Measurements from ENCODE around the gene TMEM106A.
A peak's percentile ranks its signal among the peaks of the same experiment; 100 is the strongest.
"Not testable (repeated sequence)": the region's sequence is repeated elsewhere in the genome, so short reads cannot be mapped to it uniquely, and the experiment has no call there.

Gene TMEM106A

DNA sequence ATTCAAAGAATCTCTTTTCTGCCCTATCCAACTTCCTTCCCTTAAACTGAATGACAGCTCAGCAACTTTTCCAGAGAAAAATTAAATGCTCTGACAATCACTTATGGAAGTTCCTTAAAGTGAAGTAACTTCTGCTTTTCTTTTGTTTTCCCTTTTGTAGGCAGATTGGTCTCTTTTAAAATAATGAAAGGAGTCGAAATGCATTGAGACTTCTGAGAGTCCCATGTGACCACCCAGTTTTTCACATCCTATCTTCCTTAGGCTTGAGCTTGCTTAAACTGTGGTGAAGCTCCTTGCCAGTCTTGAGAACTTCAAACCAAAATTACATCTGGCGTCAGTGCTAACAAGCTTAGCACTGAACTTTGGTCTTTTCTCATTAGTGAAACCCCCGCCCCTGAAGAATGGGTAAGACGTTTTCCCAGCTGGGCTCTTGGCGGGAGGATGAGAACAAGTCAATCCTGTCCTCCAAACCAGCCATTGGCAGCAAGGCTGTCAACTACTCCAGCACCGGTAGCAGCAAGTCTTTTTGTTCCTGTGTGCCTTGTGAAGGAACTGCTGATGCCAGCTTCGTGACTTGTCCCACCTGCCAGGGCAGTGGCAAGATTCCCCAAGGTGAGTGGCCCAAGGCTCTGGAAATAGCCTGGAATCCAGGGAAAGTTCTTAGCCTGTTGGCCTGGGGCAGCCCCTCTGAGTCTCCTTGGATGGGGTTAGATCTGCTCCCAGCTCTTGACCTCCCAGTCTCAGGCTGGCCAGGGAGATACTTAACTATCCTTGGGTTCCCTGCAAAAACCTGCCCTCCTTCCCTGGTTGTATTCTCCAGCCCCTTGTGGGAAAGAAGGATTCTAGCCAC is 1.2 kb downstream of the TMEM106A start:
- in situ Hi-C loops (cut with MboI; ENCODE audit: low pct_unique_long_range_greater_than_20kb, low sequenced_read_pairs) = loop anchor here (25.0 kb wide), 1 partner anchor 99 kb away; no protein-coding TSS in a partner anchor
- peak; percentile 70 for DNase-seq

DNA sequence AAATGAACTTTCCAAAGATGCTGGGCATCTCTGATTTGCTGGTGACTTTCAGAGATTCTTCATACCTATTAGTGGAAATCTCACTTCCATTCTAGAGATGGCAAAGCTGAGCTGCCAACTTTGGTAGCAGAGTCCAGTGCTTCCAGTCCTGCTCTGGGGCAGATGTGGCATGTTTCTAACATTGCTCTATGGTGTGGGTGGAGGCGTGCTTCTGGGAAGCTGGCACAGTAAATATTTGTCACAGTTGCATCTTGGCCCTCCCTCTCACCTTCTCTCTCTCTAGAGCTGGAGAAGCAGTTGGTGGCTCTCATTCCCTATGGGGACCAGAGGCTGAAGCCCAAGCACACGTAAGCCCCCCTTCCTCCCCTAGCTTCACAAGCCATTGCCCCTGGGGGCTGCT is 1.9 kb downstream of the TMEM106A start:
- in situ Hi-C loops (cut with MboI; ENCODE audit: low pct_unique_long_range_greater_than_20kb, low sequenced_read_pairs) = loop anchor here (25.0 kb wide), 1 partner anchor 99 kb away; no protein-coding TSS in a partner anchor
- no peak for DNase-seq

DNA sequence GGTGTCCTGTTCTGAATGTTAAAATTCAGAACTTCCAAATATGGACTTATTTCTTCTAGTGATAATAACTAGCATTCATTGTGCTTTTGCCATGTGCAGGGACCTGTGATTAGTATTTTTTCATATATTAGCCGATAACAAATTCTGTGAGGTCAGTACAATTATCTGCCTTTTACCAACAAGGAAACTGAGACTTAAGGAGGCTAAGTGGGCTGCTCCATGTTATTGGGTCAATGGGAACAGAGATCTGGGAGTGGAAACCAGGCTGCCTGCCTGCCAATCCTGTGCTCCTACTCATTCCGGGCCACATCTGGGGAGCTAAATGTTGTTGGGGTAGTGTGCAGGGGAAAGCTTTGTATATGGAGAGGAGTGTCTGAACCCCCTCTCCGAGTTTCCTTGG is 3.7 kb downstream of the TMEM106A start:
- DNase-seq = no peak
- in situ Hi-C loops (cut with MboI; ENCODE audit: low pct_unique_long_range_greater_than_20kb, low sequenced_read_pairs) = loop anchor here (25.0 kb wide), 1 partner anchor 97 kb away; no protein-coding TSS in a partner anchor

DNA sequence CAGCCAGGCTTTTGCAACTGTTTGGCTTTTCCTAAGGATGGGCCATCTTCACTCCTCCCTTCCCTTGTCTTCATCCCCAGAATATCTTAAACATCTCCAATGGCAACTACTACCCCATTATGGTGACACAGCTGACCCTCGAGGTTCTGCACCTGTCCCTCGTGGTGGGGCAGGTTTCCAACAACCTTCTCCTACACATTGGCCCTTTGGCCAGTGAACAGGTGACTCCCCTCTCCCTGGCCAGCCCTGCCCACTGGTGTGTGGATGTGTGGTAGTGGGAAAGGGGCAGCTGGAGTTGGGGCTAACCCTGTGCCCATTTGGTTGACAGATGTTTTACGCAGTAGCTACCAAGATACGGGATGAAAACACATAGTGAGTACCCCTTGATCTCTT is 4.7 kb downstream of the TMEM106A start:
- DNase-seq = no peak
- in situ Hi-C loops (cut with MboI; ENCODE audit: low pct_unique_long_range_greater_than_20kb, low sequenced_read_pairs) = loop anchor here (25.0 kb wide), 1 partner anchor 96 kb away; no protein-coding TSS in a partner anchor

DNA sequence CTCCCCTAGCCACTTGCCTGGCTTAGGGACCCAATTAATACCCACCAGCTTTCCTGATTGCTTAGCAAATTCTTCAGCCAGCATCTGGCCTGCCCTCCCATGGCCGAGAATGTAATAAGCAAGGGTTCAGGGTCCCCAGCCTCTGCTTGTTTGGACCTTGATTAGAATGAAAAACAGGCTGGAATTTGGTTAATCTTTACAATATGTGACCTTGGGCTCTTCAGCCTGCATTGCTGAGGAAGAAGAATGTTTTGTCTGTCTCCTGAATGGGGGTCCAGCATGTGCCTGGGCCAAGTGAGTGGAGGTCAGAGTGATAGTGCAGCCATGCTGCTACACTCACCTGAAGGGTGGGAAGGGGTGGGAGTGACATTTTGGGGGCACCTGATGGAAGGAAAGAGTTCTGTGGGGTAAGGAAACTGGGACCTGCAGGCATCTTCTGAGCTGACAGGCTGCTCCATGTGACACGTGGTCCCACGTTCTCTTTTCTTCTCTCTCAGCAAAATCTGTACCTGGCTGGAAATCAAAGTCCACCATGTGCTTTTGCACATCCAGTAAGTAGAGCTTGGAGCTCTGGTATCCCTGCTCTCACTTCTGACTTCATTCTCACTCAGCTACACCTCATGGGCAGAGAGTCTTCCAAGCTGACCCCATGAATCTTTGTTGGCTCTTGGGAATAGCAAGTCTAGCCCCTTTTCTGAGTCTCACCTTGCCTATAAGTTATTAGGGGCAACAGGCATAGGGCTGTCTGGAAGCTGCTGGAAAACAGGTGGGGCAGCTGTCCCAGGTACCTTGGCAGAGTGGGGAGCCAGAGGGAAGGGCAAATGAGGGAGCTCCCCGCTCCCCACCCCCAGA is 5.3 kb downstream of the TMEM106A start:
- in situ Hi-C loops (cut with MboI; ENCODE audit: low pct_unique_long_range_greater_than_20kb, low sequenced_read_pairs) = loop anchor here (25.0 kb wide), 1 partner anchor 95 kb away; no protein-coding TSS in a partner anchor
- DNase-seq = no peak

DNA sequence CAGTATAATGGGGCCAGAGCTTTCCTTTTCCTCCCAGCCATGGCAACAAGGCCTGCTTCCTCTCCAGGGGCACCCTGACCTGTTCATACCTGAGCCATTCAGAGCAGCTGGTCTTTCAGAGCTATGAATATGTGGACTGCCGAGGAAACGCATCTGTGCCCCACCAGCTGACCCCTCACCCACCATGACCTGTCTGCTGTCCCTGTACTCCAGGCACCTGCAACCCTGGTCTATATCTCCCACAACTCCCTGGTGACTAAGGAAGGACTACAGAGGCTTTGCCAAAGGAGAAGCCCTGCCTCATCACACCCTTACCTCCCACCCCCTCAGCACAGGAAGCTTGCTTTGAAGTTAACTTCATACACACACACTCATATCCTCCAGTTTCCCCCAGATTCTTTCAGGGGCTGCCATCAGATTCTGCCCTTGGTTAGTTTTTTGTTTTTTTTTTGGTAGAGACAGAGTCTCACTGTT is 6.0 kb downstream of the TMEM106A start:
- in situ Hi-C loops (cut with MboI; ENCODE audit: low pct_unique_long_range_greater_than_20kb, low sequenced_read_pairs) = loop anchor here (25.0 kb wide), 1 partner anchor 95 kb away; no protein-coding TSS in a partner anchor
- DNase-seq = no peak

DNA sequence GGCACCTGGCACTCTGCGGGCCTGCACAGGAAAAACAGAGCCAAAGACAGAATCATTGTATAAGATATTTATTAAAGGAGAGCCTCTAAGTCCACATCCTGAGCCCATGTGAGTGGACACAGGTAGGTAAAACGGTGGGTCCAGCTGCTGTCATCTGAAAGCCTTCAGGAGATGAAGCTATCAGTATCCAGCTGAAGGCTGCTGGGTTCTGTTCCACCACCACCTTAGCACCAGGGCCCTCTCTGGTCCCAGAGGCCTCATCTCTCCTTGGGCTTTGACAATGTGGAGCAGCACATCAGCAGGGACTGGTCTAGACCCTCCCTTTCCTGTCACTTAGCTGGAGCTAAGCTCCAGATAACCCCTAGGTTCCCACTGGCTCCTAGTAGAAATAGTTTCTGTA is 7.3 kb downstream of the TMEM106A start:
- DNase-seq = no peak
- in situ Hi-C loops (cut with MboI; ENCODE audit: low pct_unique_long_range_greater_than_20kb, low sequenced_read_pairs) = loop anchor here (25.0 kb wide), 1 partner anchor 93 kb away; no protein-coding TSS in a partner anchor

DNA sequence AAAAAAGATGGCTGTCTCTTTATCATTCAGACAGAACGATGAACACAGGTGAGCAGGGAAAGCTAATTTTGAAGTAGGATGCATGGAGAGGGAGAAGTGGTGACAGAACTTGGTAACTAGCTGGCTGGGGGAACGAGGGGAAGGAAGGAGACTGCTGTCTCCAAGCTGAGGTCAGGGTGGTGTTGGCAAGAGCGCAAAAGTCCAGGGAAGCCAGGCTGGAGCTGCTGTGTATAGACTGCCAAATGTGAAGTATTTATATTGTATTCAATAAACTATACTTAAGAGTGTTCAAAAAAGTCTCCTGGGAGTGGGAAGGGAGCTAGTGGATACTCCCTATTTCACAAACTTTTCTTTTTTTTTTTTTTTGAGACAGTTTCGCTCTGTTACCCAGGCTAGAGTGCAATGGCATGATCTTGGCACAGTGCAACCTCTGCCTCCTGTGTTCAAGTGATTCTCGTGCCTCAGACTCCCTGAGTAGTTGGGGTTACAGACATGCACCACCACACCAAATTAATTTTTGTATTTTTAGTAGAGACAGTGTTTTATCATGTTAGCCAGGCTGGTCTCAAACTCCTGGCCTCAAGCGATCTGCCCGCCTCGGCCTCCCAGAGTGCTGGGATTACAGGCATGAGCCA is 8.2 kb downstream of the TMEM106A start:
- in situ Hi-C loops (cut with MboI; ENCODE audit: low pct_unique_long_range_greater_than_20kb, low sequenced_read_pairs) = loop anchor here (25.0 kb wide), 1 partner anchor 92 kb away; no protein-coding TSS in a partner anchor
- no peak for DNase-seq

DNA sequence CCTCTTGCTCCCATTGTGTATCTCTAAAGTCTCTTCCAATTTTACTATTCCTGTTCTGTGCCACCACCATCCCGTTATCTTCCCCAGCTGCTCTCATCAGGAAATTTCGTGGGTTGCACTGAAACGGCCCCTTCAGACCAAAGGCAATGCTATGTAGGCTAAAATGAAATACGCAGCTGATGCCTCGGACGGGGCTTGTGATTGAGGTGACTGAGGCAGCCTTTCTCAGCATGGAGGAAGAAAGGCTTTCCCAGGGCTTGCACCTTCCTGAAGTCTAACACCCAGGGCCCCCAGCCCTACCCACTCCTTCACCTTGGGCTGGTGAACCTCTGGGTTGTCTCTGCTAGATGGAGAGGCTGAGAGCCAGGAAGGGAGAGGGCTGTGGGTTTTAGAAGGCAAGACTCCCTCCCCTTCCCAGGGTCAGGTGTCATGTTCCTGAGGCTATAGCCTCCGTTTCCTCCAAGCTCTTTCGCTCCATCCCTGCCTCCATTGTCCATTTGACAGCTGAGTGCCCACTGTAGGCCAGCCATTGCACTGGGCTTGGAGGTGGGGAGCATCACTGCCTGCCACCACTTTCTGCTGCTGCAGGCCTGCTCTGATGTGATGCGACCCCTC is 8.9 kb downstream of the TMEM106A start:
- in situ Hi-C loops (cut with MboI; ENCODE audit: low pct_unique_long_range_greater_than_20kb, low sequenced_read_pairs) = loop anchor here (25.0 kb wide), 1 partner anchor 92 kb away; no protein-coding TSS in a partner anchor
- DNase-seq = no peak

DNA sequence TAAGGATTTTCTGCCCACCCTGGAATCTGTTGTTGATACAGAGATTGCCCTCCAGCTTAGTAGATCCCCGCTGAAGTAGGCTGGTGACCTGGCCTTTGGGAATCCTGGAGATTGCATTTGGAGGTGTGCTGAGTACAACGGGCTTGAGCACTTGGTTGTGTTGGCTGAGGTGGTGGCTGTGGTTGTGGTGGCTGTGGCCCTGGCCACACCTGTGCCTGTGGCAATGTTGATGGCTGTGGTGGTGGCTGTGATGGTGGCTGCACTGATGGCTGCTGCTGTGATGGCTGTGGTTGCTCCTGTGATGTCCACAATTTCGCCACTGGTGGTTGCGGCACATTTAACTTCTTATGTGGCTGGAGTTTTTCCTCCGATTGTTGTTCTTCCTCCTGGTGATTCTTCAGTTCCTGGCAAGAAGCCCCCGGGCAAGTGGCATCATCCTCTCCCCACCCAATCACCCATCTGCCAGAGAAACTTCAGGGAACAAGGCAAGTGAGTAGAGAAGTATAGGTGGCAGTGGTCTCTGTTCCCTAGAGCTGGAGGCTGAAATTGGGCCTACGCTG is 12.6 kb downstream of the TMEM106A start:
- no peak for DNase-seq
- in situ Hi-C loops (cut with MboI; ENCODE audit: low pct_unique_long_range_greater_than_20kb, low sequenced_read_pairs) = loop anchor here (25.0 kb wide), 1 partner anchor 88 kb away; no protein-coding TSS in a partner anchor

DNA sequence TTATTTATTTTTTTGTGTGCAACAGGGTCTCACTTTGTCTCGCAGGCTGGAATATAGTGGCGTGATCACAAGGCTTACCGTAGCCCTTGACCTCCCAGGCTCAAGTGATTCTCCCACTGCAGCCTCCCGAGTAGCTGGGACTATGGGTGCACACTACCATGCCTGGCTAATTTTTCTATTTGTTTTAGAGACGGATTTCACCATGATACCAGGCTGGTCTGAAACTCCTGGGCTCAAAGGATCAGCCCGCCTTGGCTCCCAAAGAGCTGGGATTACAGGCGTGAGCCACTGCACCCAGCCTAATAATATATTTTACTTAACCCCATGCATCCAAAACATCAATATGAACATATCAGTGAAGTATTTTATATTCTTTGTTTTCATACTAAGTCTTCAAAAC is 14.7 kb downstream of the TMEM106A start:
- DNase-seq = no peak
- in situ Hi-C loops (cut with MboI; ENCODE audit: low pct_unique_long_range_greater_than_20kb, low sequenced_read_pairs) = no loop called here

DNA sequence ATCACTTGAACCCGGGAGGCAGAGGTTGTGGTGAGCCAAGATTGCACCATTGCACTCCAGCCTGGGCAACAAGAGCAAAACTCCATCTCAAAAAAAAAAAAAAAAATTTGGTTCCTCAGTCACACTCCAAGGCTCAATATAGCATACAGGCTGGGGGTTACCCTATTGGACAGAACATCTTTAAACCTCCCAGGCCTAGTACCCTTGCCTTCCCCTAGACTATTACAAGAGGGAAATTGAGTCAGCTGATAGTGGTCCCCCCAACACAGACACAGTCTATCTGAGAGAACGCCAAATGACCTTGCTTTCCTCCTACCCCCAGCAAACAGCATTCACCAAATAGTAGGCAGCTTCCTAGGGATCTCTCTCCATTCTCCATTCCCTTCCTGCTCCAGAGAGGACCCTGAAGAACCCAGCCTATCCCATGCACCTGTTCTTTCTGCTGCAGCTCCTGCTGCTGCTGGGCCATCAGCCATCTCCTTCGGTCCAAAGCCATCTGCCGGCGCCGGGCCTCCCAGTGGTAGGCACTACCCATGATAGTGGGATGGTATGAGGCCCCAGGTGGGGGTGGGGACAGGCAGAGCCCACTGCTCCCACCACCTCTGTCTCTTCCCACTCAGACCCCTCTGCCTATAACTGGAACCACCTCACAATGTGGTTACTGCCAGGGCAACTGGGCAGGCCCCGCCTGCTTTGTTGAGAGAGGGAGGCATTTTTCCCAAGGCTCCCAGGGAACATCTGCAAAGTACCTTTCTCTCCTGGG is 16.5 kb downstream of the TMEM106A start, which contains the start of gene CCDC200:
CCDC200 (minus strand) TSS at position 604 of the 763 bp plus-strand sequence; CDS start at position 535, 69 bp downstream.
- in situ Hi-C loops (cut with MboI; ENCODE audit: low pct_unique_long_range_greater_than_20kb, low sequenced_read_pairs); DNase-seq: not testable (repeated sequence)

DNA sequence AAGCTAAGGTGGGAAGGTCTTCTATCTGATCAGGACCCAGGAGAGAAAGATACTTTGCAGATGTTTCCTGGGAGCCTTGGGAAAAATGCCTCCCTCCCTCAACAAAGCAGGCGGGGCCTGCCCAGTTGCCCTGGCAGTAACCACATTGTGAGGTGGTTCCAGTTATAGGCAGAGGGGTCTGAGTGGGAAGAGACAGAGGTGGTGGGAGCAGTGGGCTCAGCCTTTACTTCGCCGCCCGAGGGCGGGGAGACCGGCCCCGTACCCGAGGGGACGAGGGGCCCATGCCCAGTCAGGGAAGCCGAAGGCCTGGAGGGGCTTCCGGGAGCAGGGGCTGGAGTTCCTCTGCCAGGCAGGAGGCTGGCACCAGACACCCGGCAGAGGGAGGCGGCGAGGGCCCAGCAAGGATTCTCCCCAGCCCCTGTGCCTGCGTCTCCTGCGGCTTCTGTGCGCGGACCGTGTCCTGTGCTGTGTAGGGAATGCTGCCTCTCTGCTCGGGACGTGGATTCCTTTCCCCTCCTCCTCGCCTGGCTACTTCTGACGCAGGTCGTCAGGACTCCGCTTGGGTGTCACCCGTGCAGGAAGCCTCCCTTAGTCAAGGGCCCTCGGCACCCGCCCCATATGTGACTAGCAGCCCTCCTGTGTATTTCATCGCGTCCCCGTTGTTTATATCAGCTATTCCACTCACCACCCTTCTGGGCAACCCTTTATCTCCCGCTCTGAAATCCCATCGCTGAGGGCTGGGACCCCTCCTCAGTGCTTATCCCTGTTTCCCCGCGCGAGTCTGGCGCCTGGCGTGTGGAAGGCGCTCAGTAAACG is 19.7 kb downstream of the TMEM106A start:
- DNase-seq; in situ Hi-C loops (cut with MboI; ENCODE audit: low pct_unique_long_range_greater_than_20kb, low sequenced_read_pairs): not testable (repeated sequence)

DNA sequence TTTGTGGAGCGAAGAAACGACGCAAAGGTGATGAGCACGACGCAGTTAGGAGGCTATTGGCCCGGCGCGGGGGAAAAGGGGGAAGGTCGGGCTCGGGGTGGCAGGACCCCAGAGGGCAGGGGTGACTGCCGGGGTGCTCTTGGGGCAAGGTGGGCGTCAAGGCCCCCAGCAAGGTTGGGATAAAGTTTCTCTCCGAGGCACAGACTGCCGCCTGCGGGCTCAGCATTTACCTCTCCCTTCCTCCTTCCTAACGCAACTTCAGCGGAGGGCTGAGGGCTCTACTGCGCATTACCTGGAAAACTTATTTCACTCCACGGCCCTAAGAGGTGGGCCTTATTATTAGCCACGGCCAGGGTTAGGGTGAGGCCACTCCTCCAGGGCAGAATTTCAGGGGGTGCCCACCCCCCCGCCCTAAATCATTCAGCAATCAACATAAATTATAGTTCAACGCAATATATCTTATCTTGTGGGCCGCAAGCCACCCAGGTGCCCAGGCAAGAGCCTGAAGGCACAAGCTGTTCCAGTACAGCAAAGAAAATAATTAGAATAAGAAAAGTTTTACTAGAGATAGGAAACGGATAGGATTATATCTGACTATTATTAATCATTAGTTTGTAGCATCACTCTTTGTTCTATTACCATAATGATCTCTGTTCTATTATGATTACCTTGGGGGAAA is 20.5 kb downstream of the TMEM106A start:
- DNase-seq; in situ Hi-C loops (cut with MboI; ENCODE audit: low pct_unique_long_range_greater_than_20kb, low sequenced_read_pairs): not testable (repeated sequence)

DNA sequence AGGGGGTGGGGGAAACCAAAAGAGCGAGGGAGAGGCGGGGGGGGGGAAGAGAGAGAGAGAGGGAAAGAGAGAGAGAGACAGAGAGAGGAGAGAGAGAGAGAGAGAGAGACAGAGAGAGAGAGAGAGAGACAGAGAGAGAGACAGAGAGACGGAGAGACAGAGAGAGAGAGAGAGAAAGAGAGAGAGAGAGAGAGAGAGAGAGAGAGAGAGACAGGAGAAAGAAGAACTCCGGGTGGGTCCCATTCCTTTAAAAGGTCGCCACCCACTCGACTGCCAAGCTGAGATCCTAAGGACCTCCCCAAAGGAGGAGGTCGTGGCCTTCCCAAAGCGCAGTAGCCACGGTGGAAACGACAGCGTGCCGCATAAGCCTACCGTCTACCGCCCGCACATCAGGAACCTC is 21.6 kb downstream of the TMEM106A start:
- DNase-seq; in situ Hi-C loops (cut with MboI; ENCODE audit: low pct_unique_long_range_greater_than_20kb, low sequenced_read_pairs): not testable (repeated sequence)

DNA sequence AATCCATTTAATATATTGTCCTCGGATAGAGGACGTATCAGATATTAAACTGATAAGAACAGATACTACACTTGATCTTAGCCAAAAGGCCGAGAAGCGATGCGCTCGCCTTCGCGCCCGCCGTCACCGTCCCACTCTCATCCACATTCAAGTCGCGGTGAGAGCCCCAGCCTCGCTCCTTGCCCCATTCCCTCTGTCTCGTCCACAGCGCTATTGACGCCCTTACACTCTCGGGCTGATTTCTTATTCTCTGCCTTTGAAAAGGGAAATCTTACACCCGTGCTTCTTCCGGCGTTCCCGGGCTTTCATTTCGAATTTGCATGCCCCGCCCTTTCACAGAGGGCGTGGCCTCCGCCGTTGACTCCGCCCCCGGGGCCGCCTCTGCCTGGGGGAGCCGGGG is 22.2 kb downstream of the TMEM106A start, which contains the start of gene RNU2-1:
RNU2-1 (minus strand) TSS at position 101 of the 400 bp plus-strand sequence.
- DNase-seq; in situ Hi-C loops (cut with MboI; ENCODE audit: low pct_unique_long_range_greater_than_20kb, low sequenced_read_pairs): not testable (repeated sequence)

Data from KBM-7 (cell line).